Endometrial microvascular endothelial cells (primary cell): ENCODE results near the gene GATAD2B. TPM values are rescaled to one million over a fixed set of nuclear protein-coding genes. Genes with fewer than 3 reads are reported as not detected.

Experiments used
- in situ Hi-C: cut with HindIII; loops from 2 replicates; pipeline ENCODE4 v1.10.0; 2017; ENCODE audit warnings: low sequenced_read_pairs, low pct_unique_long_range_greater_than_20kb; ENCODE audit errors: inconsistent ontology term
- total RNA-seq: library from RNA; depleted of rRNA; stranded (reverse); fragments of >200 nt; gene quantifications from one replicate; pipeline ENCODE4 v1.2.3, GENCODE V29; 2015; ENCODE audit errors: inconsistent ontology term

Gene GATAD2B
- total RNA-seq, 1 donor from 2014 or later = 7.4 TPM

GRCh38 chr1:153936011-153936802 lies 13.4 kb upstream of the GATAD2B start:
- in situ Hi-C loops = no loop called here

GRCh38 chr1:153934746-153935145 lies 12.0 kb upstream of the GATAD2B start:
- in situ Hi-C loops = no loop called here

GRCh38 chr1:153933955-153934354 lies 11.2 kb upstream of the GATAD2B start:
- in situ Hi-C loops = no loop called here

- in situ Hi-C loops = no loop called here
Observed at GRCh38 chr1:153933430-153933829, 10.7 kb upstream of the GATAD2B start.

- in situ Hi-C loops = no loop called here
Observed at GRCh38 chr1:153932156-153933131, 9.7 kb upstream of the GATAD2B start.

DNA sequence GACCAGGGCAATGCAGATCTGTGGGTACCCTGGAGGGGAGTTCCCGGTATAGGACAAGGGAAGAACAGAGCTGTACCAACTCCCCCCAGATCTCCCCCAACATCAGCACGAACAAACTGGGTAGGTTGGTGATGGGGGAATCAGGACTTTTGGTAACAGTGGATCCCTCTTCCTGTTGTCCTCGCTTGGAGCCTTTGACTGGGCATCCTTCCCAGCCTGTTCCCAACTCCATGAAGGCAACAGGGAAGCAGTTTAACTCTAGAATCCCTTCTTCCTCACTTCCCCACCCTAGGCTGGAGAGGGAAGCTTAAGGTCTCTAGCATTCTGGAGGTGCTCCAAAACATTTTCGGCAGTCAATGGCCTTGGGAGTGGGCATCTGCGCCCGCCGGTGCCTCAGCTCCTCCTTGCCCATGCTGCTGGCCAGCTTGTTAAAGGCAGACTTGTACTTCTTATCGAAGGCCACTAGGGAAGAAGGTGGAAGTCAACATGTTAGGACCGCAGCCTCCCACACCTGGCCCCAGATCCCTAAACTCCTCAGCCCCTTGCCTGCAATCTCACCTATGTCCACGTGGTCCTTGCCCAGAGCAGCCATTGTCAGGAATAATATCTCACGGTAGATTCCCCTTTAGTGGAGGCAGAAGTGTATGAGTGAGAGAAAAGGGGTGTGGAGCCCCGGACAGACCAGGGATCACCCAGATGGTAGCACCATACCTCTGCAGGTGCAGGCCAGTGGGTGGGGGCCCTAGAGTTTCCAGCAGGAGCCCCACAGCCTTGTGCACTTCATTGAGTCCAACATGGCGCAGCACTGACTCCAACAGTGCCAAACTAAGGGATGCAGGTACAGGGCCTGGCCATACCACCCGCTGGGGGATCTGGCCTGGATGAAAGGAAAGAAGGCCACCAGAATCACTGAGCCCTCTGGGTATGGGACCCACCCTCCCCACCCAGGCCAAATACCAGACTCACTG lies 7.5 kb upstream of the GATAD2B start:
- in situ Hi-C loops = no loop called here

- in situ Hi-C loops = no loop called here
Observed at GRCh38 chr1:153929426-153929825, 6.7 kb upstream of the GATAD2B start.

DNA sequence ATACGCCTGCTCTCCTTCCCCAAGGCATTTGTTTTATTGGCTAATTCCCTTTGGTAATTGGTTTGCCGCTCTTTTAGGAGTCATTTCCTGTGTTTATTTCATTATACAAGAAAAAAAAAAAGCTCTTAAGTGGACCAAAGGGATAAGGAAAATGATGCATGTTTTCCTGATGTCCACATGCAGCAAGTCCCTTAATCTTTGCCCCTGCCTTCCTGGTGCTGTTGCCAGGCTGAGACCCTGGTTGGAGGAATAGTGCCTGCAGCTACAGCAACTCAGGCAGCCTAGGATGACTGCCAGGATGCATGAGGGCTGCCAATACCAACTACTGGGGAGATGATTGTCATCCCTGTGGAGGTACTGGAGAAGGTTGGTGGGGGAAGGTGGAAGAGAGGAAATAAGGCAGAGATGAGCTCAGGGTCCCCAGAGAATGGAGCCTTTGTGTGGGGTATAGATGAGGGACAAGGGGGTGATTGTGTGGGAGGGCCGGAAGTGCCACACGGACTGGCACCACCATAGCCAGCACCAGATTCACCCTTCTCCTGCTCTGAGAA lies 6.1 kb upstream of the GATAD2B start:
- in situ Hi-C loops = no loop called here

DNA sequence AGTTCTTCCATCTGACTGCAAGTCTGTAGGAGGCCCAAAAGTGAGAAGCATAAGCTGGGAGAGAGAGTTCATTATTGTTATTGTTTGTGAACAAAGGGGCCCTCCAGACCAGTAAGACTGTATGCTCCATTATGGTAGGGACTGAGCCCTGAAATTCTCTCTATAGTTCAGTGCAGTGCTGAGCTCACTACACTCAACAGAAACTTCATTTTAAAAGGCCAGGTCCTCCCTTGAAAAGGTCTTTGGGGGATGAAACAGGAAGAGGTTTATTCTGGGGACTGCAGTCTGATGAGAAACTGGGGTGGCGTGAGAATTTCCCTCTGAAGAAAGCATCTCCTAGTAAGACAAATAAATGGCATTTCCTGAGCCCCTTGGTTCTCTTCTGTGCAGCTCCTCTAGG lies 5.5 kb upstream of the GATAD2B start:
- in situ Hi-C loops = no loop called here

DNA sequence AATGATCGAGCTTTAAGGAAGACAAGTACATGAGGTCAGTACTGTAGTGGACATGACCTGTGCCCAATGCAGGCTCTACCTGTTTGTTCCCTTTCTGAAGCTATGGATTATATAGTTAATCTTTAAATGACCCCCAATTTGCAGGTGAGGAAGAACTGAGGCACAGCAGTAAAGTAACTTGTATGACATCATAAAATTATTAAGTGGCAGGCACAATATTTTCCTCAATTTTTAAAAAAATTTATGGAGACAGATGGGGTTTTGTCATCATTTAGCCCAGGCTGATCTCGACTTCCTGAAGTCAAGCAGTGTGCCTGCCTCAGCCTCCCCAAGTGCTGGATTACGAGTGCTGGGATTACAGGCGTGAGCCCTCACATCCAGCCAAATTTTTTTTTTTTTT lies 3.6 kb upstream of the GATAD2B start:
- in situ Hi-C loops = no loop called here

GRCh38 chr1:153922076-153922971 lies 448 bp downstream of the GATAD2B start:
- in situ Hi-C loops = no loop called here

- in situ Hi-C loops = no loop called here
Observed at GRCh38 chr1:153921803-153922075, 1.0 kb downstream of the GATAD2B start.

DNA sequence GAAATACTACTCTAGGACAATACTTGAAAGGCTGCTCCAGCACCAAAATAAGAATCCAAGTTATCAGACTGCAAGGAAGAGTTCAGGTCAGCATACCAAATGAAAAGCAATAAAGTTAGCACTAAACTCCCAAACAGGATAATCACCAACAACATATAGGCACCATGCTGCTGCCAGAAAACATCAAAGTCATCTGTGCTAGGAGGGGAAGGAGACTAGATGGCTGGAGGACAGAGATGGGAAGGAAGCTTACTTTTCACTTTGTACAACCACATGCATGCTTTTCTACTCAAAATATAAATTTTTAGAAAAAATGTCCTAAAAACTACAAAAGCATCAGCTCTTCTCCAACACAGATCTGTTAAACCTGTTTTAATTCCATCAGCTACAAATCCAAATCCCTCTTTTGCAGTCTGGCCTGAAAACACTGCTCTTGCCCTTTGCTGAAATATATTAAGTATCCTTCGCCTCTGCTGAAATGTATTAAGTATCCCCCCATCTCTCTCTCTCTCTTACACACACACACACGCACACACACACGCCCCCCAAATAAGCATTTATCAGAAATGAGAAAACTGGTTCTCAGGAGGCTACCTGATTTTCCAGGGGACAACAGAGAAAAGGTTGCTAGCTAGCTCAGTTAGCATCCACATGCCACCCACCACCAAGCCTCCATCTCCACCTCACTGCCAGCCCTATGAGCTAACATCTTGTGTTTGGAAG lies 1.5 kb downstream of the GATAD2B start:
- in situ Hi-C loops = no loop called here

DNA sequence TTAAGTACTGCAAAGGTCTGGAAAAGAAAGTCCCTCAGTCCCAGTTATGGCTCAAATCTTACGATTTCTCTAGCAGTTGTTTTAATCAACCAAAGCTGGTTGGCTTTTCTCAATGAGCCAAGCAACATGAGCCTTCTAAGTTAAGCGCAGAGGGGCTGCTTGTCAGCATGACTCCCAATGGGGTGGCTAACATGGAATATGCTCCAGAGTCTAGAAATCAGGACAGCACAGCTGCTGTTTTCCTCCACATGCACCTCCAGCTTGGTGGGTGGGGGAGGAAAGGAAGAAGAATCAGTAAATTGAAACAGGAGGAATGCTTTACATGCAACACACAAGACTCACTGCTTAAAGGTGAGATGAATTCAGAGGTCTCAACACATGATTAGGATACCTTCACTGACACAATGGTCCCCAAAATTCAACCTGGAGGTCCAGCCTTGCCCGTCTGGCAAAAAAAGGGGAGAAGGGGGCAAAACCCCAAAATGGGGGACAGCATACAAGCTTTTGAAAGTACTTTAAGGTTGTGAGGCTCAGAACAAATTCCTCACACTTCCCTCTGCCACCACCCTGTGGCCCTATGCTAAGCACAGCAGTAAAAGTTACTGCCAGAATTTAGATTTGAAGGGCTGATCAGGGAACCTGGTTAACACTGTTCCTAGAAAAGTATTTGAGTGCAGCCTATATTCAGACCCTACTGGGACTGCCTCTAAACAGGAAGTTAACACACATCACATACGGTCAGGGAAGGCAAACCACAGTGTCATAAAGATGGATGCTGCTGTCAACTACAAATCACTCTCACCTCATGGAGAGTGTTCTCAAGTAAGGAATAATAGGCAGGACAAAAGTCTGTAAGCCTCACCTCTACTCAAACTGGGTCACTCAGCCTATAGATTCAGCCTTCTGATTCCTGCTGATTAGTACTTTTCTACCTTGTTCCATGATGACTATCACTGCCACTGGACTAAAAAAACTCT lies 2.6 kb downstream of the GATAD2B start:
- in situ Hi-C loops = no loop called here

DNA sequence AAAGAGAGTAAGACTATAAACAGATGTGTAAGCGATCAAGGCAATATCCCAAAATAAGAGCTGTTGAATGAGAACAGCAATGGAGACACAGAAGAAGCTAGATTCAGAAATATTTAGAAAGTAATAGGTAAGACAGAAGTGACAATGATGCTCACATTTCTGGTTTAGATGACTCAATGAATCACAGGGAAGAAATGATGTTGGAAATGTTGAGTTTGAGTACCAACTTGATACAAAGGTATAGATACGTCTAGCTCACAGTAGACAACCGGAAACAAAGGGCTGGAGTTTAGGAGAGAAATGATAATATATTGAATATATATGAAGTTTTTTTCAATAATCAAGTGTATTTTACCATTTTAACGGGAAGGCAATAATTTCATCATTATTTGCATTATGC lies 6.5 kb downstream of the GATAD2B start:
- in situ Hi-C loops = no loop called here

- in situ Hi-C loops = no loop called here
Observed at GRCh38 chr1:153912349-153912748, 10.4 kb downstream of the GATAD2B start.
